ENCODE measurements around the gene CEP128. TPM values are rescaled to one million over a fixed set of nuclear protein-coding genes. Genes with fewer than 3 reads are reported as not detected.

Gene CEP128
- total RNA-seq, 1 donor from 2014 or later = 3.3 TPM

DNA sequence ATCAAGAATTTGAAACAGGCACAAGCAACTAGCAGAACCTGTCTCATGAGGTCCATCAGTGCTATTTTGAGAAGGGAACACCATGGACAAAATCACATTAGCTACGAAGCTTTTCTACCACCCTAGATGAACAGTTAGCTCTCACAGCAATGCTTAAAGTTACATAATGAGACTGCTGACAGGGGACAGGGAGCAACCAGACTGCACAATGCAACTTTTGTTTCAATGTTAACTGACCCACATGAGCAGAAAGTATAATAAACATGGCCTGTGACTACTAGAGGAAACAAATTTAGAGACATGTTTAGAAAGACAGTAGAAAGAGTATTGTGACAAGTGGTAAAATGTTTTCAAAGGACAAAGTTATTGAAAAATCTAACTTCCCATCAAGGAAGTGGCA lies 282.8 kb downstream of the CEP128 start:
- no peak overlapping the region for H3K27ac ChIP-seq
- H3K27me3 ChIP-seq = no peaks in the 10 kb centered on the region
- H3K36me3 ChIP-seq = no peaks in the 10 kb centered on the region
- DNase-seq (ENCODE audit: low spot score in 2 of 2) = no peak
- no peaks in the 10 kb centered on the region for H3K4me1 ChIP-seq
- no peaks in the 10 kb centered on the region for H3K9me3 ChIP-seq
- TF ChIP-seq, protein P1, sequence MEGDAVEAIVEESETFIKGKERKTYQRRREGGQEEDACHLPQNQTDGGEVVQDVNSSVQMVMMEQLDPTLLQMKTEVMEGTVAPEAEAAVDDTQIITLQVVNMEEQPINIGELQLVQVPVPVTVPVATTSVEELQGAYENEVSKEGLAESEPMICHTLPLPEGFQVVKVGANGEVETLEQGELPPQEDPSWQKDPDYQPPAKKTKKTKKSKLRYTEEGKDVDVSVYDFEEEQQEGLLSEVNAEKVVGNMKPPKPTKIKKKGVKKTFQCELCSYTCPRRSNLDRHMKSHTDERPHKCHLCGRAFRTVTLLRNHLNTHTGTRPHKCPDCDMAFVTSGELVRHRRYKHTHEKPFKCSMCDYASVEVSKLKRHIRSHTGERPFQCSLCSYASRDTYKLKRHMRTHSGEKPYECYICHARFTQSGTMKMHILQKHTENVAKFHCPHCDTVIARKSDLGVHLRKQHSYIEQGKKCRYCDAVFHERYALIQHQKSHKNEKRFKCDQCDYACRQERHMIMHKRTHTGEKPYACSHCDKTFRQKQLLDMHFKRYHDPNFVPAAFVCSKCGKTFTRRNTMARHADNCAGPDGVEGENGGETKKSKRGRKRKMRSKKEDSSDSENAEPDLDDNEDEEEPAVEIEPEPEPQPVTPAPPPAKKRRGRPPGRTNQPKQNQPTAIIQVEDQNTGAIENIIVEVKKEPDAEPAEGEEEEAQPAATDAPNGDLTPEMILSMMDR (IDR thresholded peaks at IDR 0.05) = no peak
- intact Hi-C loops (cut with DNase I) = no loop called here
- H3K4me3 ChIP-seq = no peak overlapping the region

DNA sequence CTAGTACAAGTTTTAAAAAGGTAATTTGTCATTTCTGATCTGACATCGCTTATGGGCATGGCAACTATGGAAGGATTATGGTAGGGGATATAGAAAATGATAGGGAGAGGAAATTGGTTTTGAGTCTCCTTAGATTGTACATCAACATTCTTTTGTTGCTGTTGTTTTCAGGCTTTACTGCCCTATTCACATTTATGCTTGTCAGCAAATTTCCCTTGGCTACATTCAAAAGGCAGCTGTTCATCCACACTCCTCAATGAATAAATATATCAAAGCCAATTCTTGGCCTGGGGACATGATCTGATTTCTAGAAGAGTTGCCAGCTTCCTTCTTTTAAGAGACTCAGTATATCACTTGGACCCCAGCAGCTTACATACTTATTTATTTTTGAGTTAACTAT lies 283.4 kb downstream of the CEP128 start:
- Histone ChIP-seq H3K4me3 (no peak overlapping the region), H3K27me3 (no peaks in the 10 kb centered on the region), H3K9me3 (no peaks in the 10 kb centered on the region), H3K4me1 (no peaks in the 10 kb centered on the region), H3K27ac (no peak overlapping the region), H3K36me3 (no peaks in the 10 kb centered on the region)
- TF ChIP-seq, protein P1 (IDR thresholded peaks at IDR 0.05) = no peak
- DNase-seq (ENCODE audit: low spot score in 2 of 2) = no peak
- intact Hi-C loops (cut with DNase I) = no loop called here

DNA sequence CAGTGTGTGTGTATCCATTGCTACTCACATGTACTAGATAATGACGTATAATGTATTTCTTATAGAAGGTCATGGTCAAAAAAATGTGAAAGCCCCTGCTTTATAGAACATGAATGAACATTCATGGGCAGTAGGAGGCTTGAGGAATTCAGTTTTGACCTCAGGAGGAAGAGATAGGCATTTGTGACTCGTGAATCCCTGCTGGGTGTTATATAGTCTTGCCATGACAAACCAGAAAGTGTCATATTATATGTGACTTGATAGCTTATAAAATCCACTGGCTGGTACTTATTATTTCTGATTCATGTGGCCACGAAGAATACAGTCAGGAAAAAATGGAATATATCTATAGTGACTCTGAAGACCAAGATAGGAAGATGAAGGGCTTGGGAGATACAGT lies 287.6 kb downstream of the CEP128 start:
- Histone ChIP-seq H3K4me1 (no peaks in the 10 kb centered on the region), H3K27ac (no peak overlapping the region), H3K27me3 (no peaks in the 10 kb centered on the region), H3K9me3 (peaks cover 0 to 8% of the 10 kb centered on the region in 2 donors), H3K4me3 (no peak overlapping the region), H3K36me3 (no peaks in the 10 kb centered on the region)
- intact Hi-C loops (cut with DNase I) = no loop called here
- TF ChIP-seq, protein P1 (IDR thresholded peaks at IDR 0.05) = no peak
- DNase-seq (ENCODE audit: low spot score in 2 of 2) = no peak

DNA sequence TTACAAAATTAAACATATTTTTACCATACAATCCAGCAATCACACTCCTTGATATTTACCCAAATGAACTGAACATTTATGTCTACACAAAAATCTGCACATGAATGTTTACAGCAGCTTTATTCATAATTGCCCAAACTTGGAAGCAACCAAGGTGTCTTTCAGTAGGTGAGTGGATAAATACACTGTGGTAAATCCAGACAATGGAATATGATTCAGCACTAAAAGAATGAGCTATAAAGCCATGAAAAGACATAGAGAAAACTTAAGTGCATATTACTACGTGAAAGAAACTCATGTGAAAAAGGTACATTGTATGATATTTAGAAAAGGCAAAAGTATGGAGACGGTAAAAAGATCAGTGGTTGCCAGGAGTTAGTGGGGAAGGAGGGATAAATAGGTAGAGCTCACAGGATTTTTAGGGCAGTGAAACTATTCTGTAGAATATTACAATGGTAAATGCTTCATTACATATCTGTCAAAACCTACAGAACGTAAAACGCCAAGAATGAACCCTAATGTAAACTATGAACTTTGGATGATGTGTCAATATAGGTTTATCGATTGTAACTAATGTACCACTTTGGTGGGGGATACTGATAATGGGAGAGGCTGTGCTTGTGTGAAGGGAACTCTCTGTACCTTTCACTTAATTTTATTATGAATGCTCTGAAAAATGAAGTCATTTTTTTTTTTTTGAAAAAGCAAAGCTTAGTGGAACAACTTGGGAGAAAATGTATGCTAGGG lies 295.7 kb downstream of the CEP128 start:
- Histone ChIP-seq H3K27me3 (no peaks in the 10 kb centered on the region), H3K27ac (no peak overlapping the region), H3K4me1 (no peaks in the 10 kb centered on the region), H3K36me3 (no peaks in the 10 kb centered on the region), H3K9me3 (no peaks in the 10 kb centered on the region), H3K4me3 (no peak overlapping the region)
- TF ChIP-seq, protein P1 (IDR thresholded peaks at IDR 0.05) = no peak
- intact Hi-C loops (cut with DNase I) = no loop called here
- no peak for DNase-seq (ENCODE audit: low spot score in 2 of 2)

DNA sequence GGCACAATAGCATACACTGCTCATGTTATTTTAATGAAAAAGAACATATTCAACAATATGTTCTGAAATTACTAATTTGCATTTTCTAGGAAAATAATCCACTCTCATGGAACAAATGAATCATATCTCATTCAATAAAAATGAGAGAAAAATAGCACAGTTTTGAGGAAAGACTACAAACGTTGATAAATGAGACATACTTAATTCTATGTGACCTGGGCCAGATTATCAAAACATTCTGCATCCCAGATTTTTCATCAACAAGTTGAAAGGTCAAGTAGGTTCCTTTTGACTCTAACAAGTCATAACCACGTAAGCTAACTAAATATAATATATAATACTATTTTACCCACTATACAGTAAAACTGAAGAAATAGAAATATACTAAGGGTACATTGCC lies 296.7 kb downstream of the CEP128 start:
- Histone ChIP-seq H3K9me3 (no peaks in the 10 kb centered on the region), H3K4me1 (no peaks in the 10 kb centered on the region), H3K4me3 (no peak overlapping the region), H3K36me3 (no peaks in the 10 kb centered on the region), H3K27ac (no peak overlapping the region), H3K27me3 (no peaks in the 10 kb centered on the region)
- TF ChIP-seq, protein P1 (IDR thresholded peaks at IDR 0.05) = no peak
- intact Hi-C loops (cut with DNase I) = no loop called here
- DNase-seq (ENCODE audit: low spot score in 2 of 2) = no peak

Data from ascending aorta (tissue), 2 donors.